Dermis blood vessel endothelial cell (primary cell): ENCODE results near the gene ZNF438. TPM values are rescaled to one million over a fixed set of nuclear protein-coding genes. Genes with fewer than 3 reads are reported as not detected.

Experiments
- DNase-seq: peaks from one replicate; pipeline ENCODE4 v3.0.0; 2010
- total RNA-seq: library from RNA; depleted of rRNA; stranded (reverse); fragments of >200 nt; gene quantifications from 2 replicates; pipeline ENCODE4 v1.2.3, GENCODE V29; 2014

The ZNF438 gene
- total RNA-seq, 1 donor from 2014 or later: 2.6 TPM

GRCh38 chr10:30877111-30877510 lies 154.6 kb downstream of the ZNF438 start:
- DNase-seq: no peak

GRCh38 chr10:30873411-30873810 lies 158.3 kb downstream of the ZNF438 start:
- DNase-seq: no peak

- no peak for DNase-seq
Observed at GRCh38 chr10:30870896-30871295, 160.8 kb downstream of the ZNF438 start.

GRCh38 chr10:30869566-30869965 lies 162.1 kb downstream of the ZNF438 start:
- no peak for DNase-seq

GRCh38 chr10:30868611-30869010 lies 163.1 kb downstream of the ZNF438 start:
- DNase-seq: no peak

GRCh38 chr10:30866896-30867295 lies 164.8 kb downstream of the ZNF438 start:
- DNase-seq: no peak

GRCh38 chr10:30865141-30865926 lies 166.3 kb downstream of the ZNF438 start:
- DNase-seq: no peak

- no peak for DNase-seq
Observed at GRCh38 chr10:30863516-30864210, 168.0 kb downstream of the ZNF438 start.

- DNase-seq: no peak
Observed at GRCh38 chr10:30862486-30862885, 169.2 kb downstream of the ZNF438 start.

- no peak for DNase-seq
Observed at GRCh38 chr10:30861976-30862375, 169.7 kb downstream of the ZNF438 start.

- DNase-seq: no peak
Observed at GRCh38 chr10:30861221-30861620, 170.4 kb downstream of the ZNF438 start.

- DNase-seq: peak; percentile 97
Observed at GRCh38 chr10:30858499-30858898, 173.2 kb downstream of the ZNF438 start.

GRCh38 chr10:30857803-30858202 lies 173.9 kb downstream of the ZNF438 start:
- DNase-seq: peak; percentile 50

- DNase-seq: no peak
Observed at GRCh38 chr10:30855131-30855530, 176.5 kb downstream of the ZNF438 start.

GRCh38 chr10:30854656-30855055 lies 177.0 kb downstream of the ZNF438 start:
- peak; percentile 44 for DNase-seq

- no peak for DNase-seq
Observed at GRCh38 chr10:30853066-30853465, 178.6 kb downstream of the ZNF438 start.

- DNase-seq: no peak
Observed at GRCh38 chr10:30850776-30851175, 180.9 kb downstream of the ZNF438 start.

GRCh38 chr10:30849231-30850035 lies 182.2 kb downstream of the ZNF438 start:
- DNase-seq: no peak

GRCh38 chr10:30848396-30849032 lies 183.2 kb downstream of the ZNF438 start:
- no peak for DNase-seq

GRCh38 chr10:30847642-30848041 lies 184.0 kb downstream of the ZNF438 start:
- no peak for DNase-seq

GRCh38 chr10:30847199-30847598 lies 184.5 kb downstream of the ZNF438 start:
- no peak for DNase-seq

- DNase-seq: no peak
Observed at GRCh38 chr10:30846710-30847109, 185.0 kb downstream of the ZNF438 start.

- DNase-seq: no peak
Observed at GRCh38 chr10:30842894-30843293, 188.8 kb downstream of the ZNF438 start.
